Umbilical cord (tissue), 2 donors: Measurements from ENCODE around the gene PLCH2. TPM values are rescaled to one million over a fixed set of nuclear protein-coding genes. Genes with fewer than 3 reads are reported as not detected.

Experiments
- DNase-seq: peaks from one replicate; pipeline ENCODE4 v3.0.0-alpha.2; 2015; ENCODE audit warnings: low spot score
- total RNA-seq: library from RNA; depleted of rRNA; stranded (reverse); fragments of >200 nt; gene quantifications from one replicate; pipeline ENCODE4 v1.2.3, GENCODE V29; 2014; ENCODE audit warnings: low replicate concordance; ENCODE audit not compliant: insufficient read depth

The PLCH2 gene
- total RNA-seq, 1 donor from 2014 or later: 11.1 TPM

GRCh38 chr1:2528966-2529783 is 53.1 kb downstream of the PLCH2 start:
- no peak for DNase-seq

GRCh38 chr1:2529784-2530512 is 53.9 kb downstream of the PLCH2 start, which contains the start of gene HES5:
Gene HES5, minus strand, starts transcription at chr1:2530263. Its CDS starts 99 bp downstream, at chr1:2530164.
- DNase-seq: no peak

GRCh38 chr1:2530513-2531361 is 54.6 kb downstream of the PLCH2 start:
- no peak for DNase-seq

GRCh38 chr1:2532485-2533160 is 56.5 kb downstream of the PLCH2 start:
- DNase-seq: no peak

- DNase-seq: no peak
Measured at GRCh38 chr1:2533365-2533764, 57.3 kb downstream of the PLCH2 start.

GRCh38 chr1:2534315-2534686 is 58.2 kb downstream of the PLCH2 start:
- DNase-seq: no peak

- peak; percentile 49 for DNase-seq
Measured at GRCh38 chr1:2534687-2535441, 58.8 kb downstream of the PLCH2 start.

GRCh38 chr1:2535455-2535854 is 59.4 kb downstream of the PLCH2 start:
- no peak for DNase-seq

GRCh38 chr1:2535981-2536380 is 59.9 kb downstream of the PLCH2 start:
- no peak for DNase-seq

- no peak for DNase-seq
Measured at GRCh38 chr1:2537784-2538115, 61.7 kb downstream of the PLCH2 start.

- no peak for DNase-seq
Measured at GRCh38 chr1:2538376-2538775, 62.3 kb downstream of the PLCH2 start.

GRCh38 chr1:2538872-2539271 is 62.8 kb downstream of the PLCH2 start:
- no peak for DNase-seq

- DNase-seq: no peak
Measured at GRCh38 chr1:2539312-2539907, 63.3 kb downstream of the PLCH2 start.

- no peak for DNase-seq
Measured at GRCh38 chr1:2540816-2541492, 64.9 kb downstream of the PLCH2 start.

- DNase-seq: peak; percentile 59
Measured at GRCh38 chr1:2541619-2542245, 65.6 kb downstream of the PLCH2 start.

- no peak for DNase-seq
Measured at GRCh38 chr1:2542246-2542915, 66.3 kb downstream of the PLCH2 start.

GRCh38 chr1:2543543-2544092 is 67.5 kb downstream of the PLCH2 start:
- DNase-seq: peak; percentile 36

GRCh38 chr1:2544093-2544874 is 68.2 kb downstream of the PLCH2 start:
- peak; percentile 51 for DNase-seq
